Measurements from ENCODE around the gene MYL12A. TPM values are rescaled to one million over a fixed set of nuclear protein-coding genes. Genes with fewer than 3 reads are reported as not detected.

MYL12A gene
- total and polyA plus RNA-seq, 3 donors from 2014 or later, result 148 to 219 (median 177) TPM

GRCh38 chr18:3264362-3264761, 16.8 kb downstream of the MYL12A start:
- TF ChIP-seq CTCF (IDR thresholded peaks at IDR 0.05) (no peak), POLR2A (IDR thresholded peaks at IDR 0.05) (no peak)
- no peak overlapping the region for H3K4me3 ChIP-seq
- H3K27ac ChIP-seq, result no peak overlapping the region
- intact Hi-C loops (cut with DNase I; ENCODE audit: low total_unique reads), result no loop called here
- peaks cover 32% of the 10 kb centered on the region for H3K4me1 ChIP-seq
- 30 to 43% methylated on average over 2 of the region's 2 CpGs for WGBS, 2 donors
- H3K36me3 ChIP-seq (ENCODE audit: low read depth, missing control alignments), result no peaks in the 10 kb centered on the region
- H3K27me3 ChIP-seq, result no peaks in the 10 kb centered on the region
- no peaks in the 10 kb centered on the region for H3K9me3 ChIP-seq
- DNase-seq, result no peak

- intact Hi-C loops (cut with DNase I; ENCODE audit: low total_unique reads), result no loop called here
- WGBS, 2 donors, result 59 to 66% methylated on average over 3 of the region's 3 CpGs
- H3K4me3 ChIP-seq, result no peak overlapping the region
- no peak overlapping the region for H3K27ac ChIP-seq
- no peaks in the 10 kb centered on the region for H3K9me3 ChIP-seq
- no peak for TF ChIP-seq POLR2A (IDR thresholded peaks at IDR 0.05)
- no peak for TF ChIP-seq CTCF (IDR thresholded peaks at IDR 0.05)
- peaks cover 36% of the 10 kb centered on the region for H3K4me1 ChIP-seq
- H3K27me3 ChIP-seq, result no peaks in the 10 kb centered on the region
- no peak for DNase-seq
- H3K36me3 ChIP-seq (ENCODE audit: low read depth, missing control alignments), result no peaks in the 10 kb centered on the region
Measured at GRCh38 chr18:3265564-3266033, 18.0 kb downstream of the MYL12A start.

- no peak for DNase-seq
- WGBS, 2 donors, result 38 to 42% methylated on average over 7 of the region's 7 CpGs
- Histone ChIP-seq H3K9me3 (no peaks in the 10 kb centered on the region), H3K27ac (no peak overlapping the region), H3K4me1 (peaks cover 36% of the 10 kb centered on the region), H3K36me3 (ENCODE audit: low read depth, missing control alignments) (no peaks in the 10 kb centered on the region), H3K27me3 (no peaks in the 10 kb centered on the region), H3K4me3 (no peak overlapping the region)
- intact Hi-C loops (cut with DNase I; ENCODE audit: low total_unique reads), result no loop called here
- TF ChIP-seq POLR2A (IDR thresholded peaks at IDR 0.05) (no peak), CTCF (IDR thresholded peaks at IDR 0.05) (no peak)
Measured at GRCh38 chr18:3266062-3266608, 18.5 kb downstream of the MYL12A start.

GRCh38 chr18:3268306-3268705, 20.7 kb downstream of the MYL12A start:
- no peak for TF ChIP-seq CTCF (IDR thresholded peaks at IDR 0.05)
- no peak for TF ChIP-seq POLR2A (IDR thresholded peaks at IDR 0.05)
- intact Hi-C loops (cut with DNase I; ENCODE audit: low total_unique reads), result no loop called here
- Histone ChIP-seq H3K27ac (no peak overlapping the region), H3K4me1 (peaks cover 34% of the 10 kb centered on the region), H3K4me3 (no peak overlapping the region), H3K9me3 (no peaks in the 10 kb centered on the region), H3K27me3 (no peaks in the 10 kb centered on the region), H3K36me3 (ENCODE audit: low read depth, missing control alignments) (no peaks in the 10 kb centered on the region)
- no peak for DNase-seq

- no peaks in the 10 kb centered on the region for H3K36me3 ChIP-seq (ENCODE audit: low read depth, missing control alignments)
- WGBS, 2 donors, result 77 to 80% methylated on average over 4 of the region's 4 CpGs
- DNase-seq, result no peak
- H3K27me3 ChIP-seq, result no peaks in the 10 kb centered on the region
- TF ChIP-seq CTCF (IDR thresholded peaks at IDR 0.05) (no peak), POLR2A (IDR thresholded peaks at IDR 0.05) (no peak)
- H3K4me3 ChIP-seq, result no peak overlapping the region
- no peak overlapping the region for H3K27ac ChIP-seq
- H3K9me3 ChIP-seq, result no peaks in the 10 kb centered on the region
- intact Hi-C loops (cut with DNase I; ENCODE audit: low total_unique reads), result no loop called here
- H3K4me1 ChIP-seq, result peaks cover 25% of the 10 kb centered on the region
Measured at GRCh38 chr18:3269241-3269913, 21.8 kb downstream of the MYL12A start.
